Astrocyte of the spinal cord (primary cell): ENCODE measurements around the gene TCF12.

ENCODE experiments used
- DNase-seq: peaks from one replicate; pipeline ENCODE4 v3.0.0; 2011; ENCODE audit warnings: low read depth, low spot score
- H3K4me3 ChIP-seq: 2 replicates; pipeline ENCODE4 v1.5.1; 2011; ENCODE audit warnings: low read depth, mild to moderate bottlenecking, low read length, moderate library complexity
- CTCF ChIP-seq: IDR thresholded peaks from 2 replicates; pipeline ENCODE4 v1.5.1; 2012; ENCODE audit warnings: low read depth, mild to moderate bottlenecking, low read length, inconsistent platforms
- in situ Hi-C: cut with HindIII; loops from 2 replicates; pipeline ENCODE4 v1.10.0; 2017; ENCODE audit warnings: low sequenced_read_pairs

TCF12 gene

GRCh38 chr15:57152133-57152532 is 233.7 kb downstream of the TCF12 start:
- no peak for DNase-seq
- in situ Hi-C loops, result no loop called here
- no peak overlapping the region for H3K4me3 ChIP-seq
- TF ChIP-seq CTCF, result no peak

GRCh38 chr15:57152666-57153539 is 234.5 kb downstream of the TCF12 start:
- in situ Hi-C loops, result no loop called here
- H3K4me3 ChIP-seq, result no peak overlapping the region
- no peak for TF ChIP-seq CTCF
- DNase-seq, result peak; percentile 39

GRCh38 chr15:57156210-57156884 is 237.9 kb downstream of the TCF12 start:
- in situ Hi-C loops, result no loop called here
- no peak overlapping the region for H3K4me3 ChIP-seq
- TF ChIP-seq CTCF, result no peak
- DNase-seq, result peak; percentile 21

DNA sequence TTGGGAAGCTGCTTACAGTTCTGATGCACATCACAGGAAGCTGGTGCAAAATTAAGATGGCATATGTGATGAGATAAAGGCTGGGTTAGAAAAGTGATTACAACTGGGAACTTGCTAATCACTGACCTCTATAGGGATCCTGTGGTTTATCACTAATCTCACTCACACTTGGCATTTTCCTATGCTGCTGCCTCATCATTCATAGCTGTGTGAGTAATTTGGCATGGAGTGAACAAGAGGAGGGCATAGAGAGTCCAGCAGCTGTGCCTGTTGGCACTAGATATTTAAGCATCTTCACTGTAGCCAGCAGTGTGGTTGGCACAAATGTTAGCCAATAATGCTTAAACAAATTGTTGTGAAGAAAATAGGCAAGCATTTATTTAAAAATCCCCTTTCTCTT is 240.1 kb downstream of the TCF12 start:
- no peak for TF ChIP-seq CTCF
- DNase-seq, result peak; percentile 39
- in situ Hi-C loops, result no loop called here
- H3K4me3 ChIP-seq, result no peak overlapping the region

DNA sequence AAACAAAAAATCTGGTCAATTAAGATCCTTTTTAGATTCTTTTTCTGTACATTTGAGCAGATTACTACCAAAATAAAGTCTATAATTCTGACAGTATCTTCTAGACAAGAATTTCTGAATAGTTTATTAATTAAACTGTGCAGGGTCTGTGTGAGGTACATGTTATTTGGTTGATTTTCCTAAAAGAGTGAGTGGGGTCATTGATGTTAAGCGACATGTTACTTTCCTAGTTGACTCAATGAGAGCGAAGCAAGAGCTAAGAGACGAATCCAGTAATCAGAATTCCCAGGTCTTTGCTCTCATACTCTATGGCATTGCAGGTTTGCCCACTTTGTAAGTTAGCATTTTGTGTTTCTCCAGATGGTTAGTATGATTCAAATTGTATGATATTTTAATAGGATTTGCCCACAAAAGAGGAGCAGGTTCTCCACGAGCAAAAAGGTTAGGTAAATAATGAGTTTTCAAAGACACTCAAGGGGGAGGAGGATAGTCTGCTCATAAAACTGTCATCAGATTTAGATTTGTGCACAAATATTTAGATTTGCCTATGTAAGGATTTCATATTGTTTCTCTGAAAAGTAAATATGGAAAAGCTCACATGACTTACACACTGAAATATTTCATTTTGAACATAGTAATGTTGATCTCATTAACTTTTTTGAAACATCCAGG is 240.7 kb downstream of the TCF12 start:
- no peak for TF ChIP-seq CTCF
- in situ Hi-C loops, result no loop called here
- H3K4me3 ChIP-seq, result no peak overlapping the region
- DNase-seq, result no peak

DNA sequence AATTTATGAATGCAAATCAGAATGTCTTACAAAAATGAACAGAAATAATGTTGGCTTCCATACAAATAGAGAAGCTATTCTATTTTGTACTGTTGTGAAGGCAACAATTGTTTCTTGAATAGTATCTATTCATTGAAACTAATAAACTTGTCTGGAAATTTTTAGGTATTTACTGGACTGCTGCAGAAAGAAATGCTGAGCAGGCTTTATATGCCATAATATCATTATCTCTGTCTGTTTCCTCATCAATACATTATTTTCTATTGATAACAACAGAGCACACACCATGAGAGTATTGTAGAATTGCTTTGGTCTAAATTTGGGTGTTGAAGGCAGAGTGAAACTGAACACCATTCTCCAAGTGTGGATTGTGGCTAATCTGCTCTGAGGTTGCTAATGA is 241.3 kb downstream of the TCF12 start:
- no peak for DNase-seq
- TF ChIP-seq CTCF, result no peak

More for the DNA sequence above, 241.3 kb downstream of the TCF12 start:
- no peak overlapping the region for H3K4me3 ChIP-seq
- in situ Hi-C loops, result no loop called here
